Brain microvascular endothelial cell (primary cell): ENCODE data around the gene TMPRSS13.

Source experiments
- DNase-seq: peaks from one replicate; pipeline ENCODE4 v3.0.0-alpha.2; 2020
- H3K27ac ChIP-seq: fragments of 250-450 bp; sonication (Bioruptor Pico); 2 replicates; pipeline ENCODE4 v1.5.1; 2020; ENCODE audit warnings: mild to moderate bottlenecking, moderate library complexity
- H3K27me3 ChIP-seq: fragments of 250-450 bp; sonication (Bioruptor Pico); replicated peaks from 2 replicates; pipeline ENCODE4 v1.5.1; 2020; ENCODE audit warnings: mild to moderate bottlenecking
- H3K36me3 ChIP-seq: fragments of 250-450 bp; sonication (Bioruptor Pico); replicated peaks from 2 replicates; pipeline ENCODE4 v1.5.1; 2020; ENCODE audit warnings: mild to moderate bottlenecking
- H3K4me3 ChIP-seq: 2 replicates; pipeline ENCODE4 v1.5.1; 2011; ENCODE audit warnings: low read depth, mild to moderate bottlenecking, control low read depth, low read length, moderate library complexity
- CTCF ChIP-seq: IDR thresholded peaks from 2 replicates; pipeline ENCODE4 v1.5.1; 2011; ENCODE audit warnings: low read depth, mild to moderate bottlenecking, moderate library complexity, low read length, control low read depth, inconsistent platforms; ENCODE audit errors: missing control alignments
- in situ Hi-C: cut with HindIII; loops from 2 replicates; pipeline ENCODE4 v1.10.0; 2017; ENCODE audit warnings: low sequenced_read_pairs, low pct_ligation_motif_present

Gene TMPRSS13

GRCh38 chr11:117905524-117905923 is 23.7 kb downstream of the TMPRSS13 start:
- in situ Hi-C loops: no loop called here
- no peak for TF ChIP-seq CTCF
- Histone ChIP-seq H3K27me3 (no peaks in the 10 kb centered on the region), H3K4me3 (no peak overlapping the region), H3K27ac (no peak overlapping the region), H3K36me3 (no peaks in the 10 kb centered on the region)
- DNase-seq: no peak

GRCh38 chr11:117903505-117904382 is 25.5 kb downstream of the TMPRSS13 start:
- Histone ChIP-seq H3K36me3 (no peaks in the 10 kb centered on the region), H3K27me3 (no peaks in the 10 kb centered on the region), H3K27ac (no peak overlapping the region), H3K4me3 (no peak overlapping the region)
- TF ChIP-seq CTCF: no peak
- DNase-seq: no peak
- in situ Hi-C loops: no loop called here

- no peak for DNase-seq
- Histone ChIP-seq H3K27me3 (no peaks in the 10 kb centered on the region), H3K36me3 (no peaks in the 10 kb centered on the region), H3K27ac (no peak overlapping the region), H3K4me3 (no peak overlapping the region)
- no peak for TF ChIP-seq CTCF
- in situ Hi-C loops: no loop called here
Observed at GRCh38 chr11:117902001-117902845, 27.0 kb downstream of the TMPRSS13 start.

- no peaks in the 10 kb centered on the region for H3K27me3 ChIP-seq
- TF ChIP-seq CTCF: no peak
- no peak overlapping the region for H3K4me3 ChIP-seq
- DNase-seq: no peak
- in situ Hi-C loops: no loop called here
- H3K36me3 ChIP-seq: no peaks in the 10 kb centered on the region
- H3K27ac ChIP-seq: no peak overlapping the region
Observed at GRCh38 chr11:117901601-117902000, 27.6 kb downstream of the TMPRSS13 start.

- Histone ChIP-seq H3K36me3 (no peaks in the 10 kb centered on the region), H3K4me3 (no peak overlapping the region), H3K27me3 (no peaks in the 10 kb centered on the region), H3K27ac (no peak overlapping the region)
- in situ Hi-C loops: no loop called here
- no peak for DNase-seq
- no peak for TF ChIP-seq CTCF
Observed at GRCh38 chr11:117900720-117901440, 28.3 kb downstream of the TMPRSS13 start.
